Right lobe of liver (tissue), 4 donors: ENCODE measurements around the gene RHEBL1.

Experiments
- CTCF ChIP-seq, 4 donors: fragments of 200-600 bp in 3 of 4; fragments of 450-650 bp in 1 of 4; IDR thresholded peaks; one replicate each; pipeline versions ENCODE4 v1.5.1 to v1.8.0; 2016 to 2022; ENCODE audit warnings: antibody characterized with exemption in 4 of 4, mild to moderate bottlenecking in 2 of 4
- POLR2A ChIP-seq: fragments of 450-650 bp; IDR thresholded peaks from one replicate; pipeline ENCODE4 v1.6.1; 2017; ENCODE audit warnings: antibody characterized with exemption, mild to moderate bottlenecking
- donor health status: DM: no; HTN: no; CAD: no.
- donor health status: DM: no; HTN: no; CAD: no.
- donor health status: DM: no; HTN: yes; CAD: no.

GRCh38 chr12:49036029-49036428, 33.8 kb downstream of the RHEBL1 start:
- TF ChIP-seq POLR2A (no peak), CTCF (IDR thresholded peaks at IDR 0.05) (no peak)
